Measurements from ENCODE around the gene ARPC5.

- TF ChIP-seq CTCF (conservative IDR thresholded peaks at IDR 0.05; ENCODE audit: low read depth, low read length) (no peak), EZH2 (IDR thresholded peaks at IDR 0.05; ENCODE audit: borderline replicate concordance, low read depth, low read length, poor library complexity, severe bottlenecking) (no peak)
Observed at GRCh38 chr1:183635099-183635605, 431 bp downstream of the ARPC5 start.

Data from A673 (cell line).